ENCODE results near the gene PDLIM5. TPM values are rescaled to one million over a fixed set of nuclear protein-coding genes. Genes with fewer than 3 reads are reported as not detected.

Gene PDLIM5
- total RNA-seq, 2 experiments from 2014 or later: 14.8 to 18.3 TPM

- intact Hi-C loops (cut with micrococcal nuclease): no loop called here
- no peak for TF ChIP-seq CTCF (IDR thresholded peaks at IDR 0.05)
- CTCF ChIA-PET: no interaction called here
- no peaks in the 10 kb centered on the region for H3K9me3 Mint-ChIP-seq
- H3K4me3 Mint-ChIP-seq: no peak overlapping the region
- H3K36me3 Mint-ChIP-seq (ENCODE audit: low read depth): no peaks in the 10 kb centered on the region
- no peak for ATAC-seq
- H3K4me1 Mint-ChIP-seq (ENCODE audit: low read depth): peaks cover 9% of the 10 kb centered on the region
- POLR2A ChIA-PET: interaction anchor here (1.1 kb wide), 1 partner anchor 10 kb away, joined by 3 read pairs; no protein-coding TSS in a partner anchor
- H3K27me3 Mint-ChIP-seq: no peaks in the 10 kb centered on the region
- DNase-seq: no peak
- no peak overlapping the region for H3K27ac Mint-ChIP-seq
Observed at GRCh38 chr4:94463771-94464170, 12.0 kb downstream of the PDLIM5 start.

- ATAC-seq (no peak), DNase-seq (no peak)
- ChIA-PET POLR2A (interaction anchor here (1.5 kb wide), 1 partner anchor 13 kb away, joined by 4 read pairs; no protein-coding TSS in a partner anchor), CTCF (no interaction called here)
- H3K4me3 Mint-ChIP-seq: no peak overlapping the region
- H3K27ac Mint-ChIP-seq: no peak overlapping the region
- no peak for TF ChIP-seq CTCF (IDR thresholded peaks at IDR 0.05)
- H3K4me1 Mint-ChIP-seq (ENCODE audit: low read depth): peaks cover 4% of the 10 kb centered on the region
- peaks cover 5% of the 10 kb centered on the region for H3K9me3 Mint-ChIP-seq
- intact Hi-C loops (cut with micrococcal nuclease): no loop called here
- no peaks in the 10 kb centered on the region for H3K27me3 Mint-ChIP-seq
- H3K36me3 Mint-ChIP-seq (ENCODE audit: low read depth): peaks cover 5% of the 10 kb centered on the region
Observed at GRCh38 chr4:94466371-94466770, 14.6 kb downstream of the PDLIM5 start.

- CTCF ChIA-PET: no interaction called here
- intact Hi-C loops (cut with micrococcal nuclease): no loop called here
- POLR2A ChIA-PET: interaction anchor here (1.5 kb wide), 1 partner anchor 14 kb away, joined by 4 read pairs; no protein-coding TSS in a partner anchor
- TF ChIP-seq CTCF (IDR thresholded peaks at IDR 0.05): no peak
- H3K36me3 Mint-ChIP-seq (ENCODE audit: low read depth): peaks cover 5% of the 10 kb centered on the region
- H3K27me3 Mint-ChIP-seq: no peaks in the 10 kb centered on the region
- DNase-seq (no peak), ATAC-seq (no peak)
- H3K4me3 Mint-ChIP-seq: no peak overlapping the region
- H3K4me1 Mint-ChIP-seq (ENCODE audit: low read depth): peaks cover 4% of the 10 kb centered on the region
- H3K27ac Mint-ChIP-seq: no peak overlapping the region
- peaks cover 5% of the 10 kb centered on the region for H3K9me3 Mint-ChIP-seq
Observed at GRCh38 chr4:94466923-94467322, 15.2 kb downstream of the PDLIM5 start.

- H3K4me1 Mint-ChIP-seq (ENCODE audit: low read depth): peaks cover 4% of the 10 kb centered on the region
- no peaks in the 10 kb centered on the region for H3K27me3 Mint-ChIP-seq
- H3K27ac Mint-ChIP-seq: no peak overlapping the region
- H3K9me3 Mint-ChIP-seq: peaks cover 5% of the 10 kb centered on the region
- ChIA-PET CTCF (no interaction called here), POLR2A (no interaction called here)
- H3K4me3 Mint-ChIP-seq: no peak overlapping the region
- intact Hi-C loops (cut with micrococcal nuclease): no loop called here
- DNase-seq (no peak), ATAC-seq (no peak)
- H3K36me3 Mint-ChIP-seq (ENCODE audit: low read depth): peaks cover 5% of the 10 kb centered on the region
- TF ChIP-seq CTCF (IDR thresholded peaks at IDR 0.05): no peak
Observed at GRCh38 chr4:94468093-94468769, 16.5 kb downstream of the PDLIM5 start.

GRCh38 chr4:94469221-94469784 lies 17.6 kb downstream of the PDLIM5 start:
- Mint-ChIP-seq H3K9me3 (peaks cover 5% of the 10 kb centered on the region), H3K4me1 (ENCODE audit: low read depth) (peaks cover 2% of the 10 kb centered on the region), H3K36me3 (ENCODE audit: low read depth) (peaks cover 5% of the 10 kb centered on the region), H3K27me3 (no peaks in the 10 kb centered on the region), H3K27ac (no peak overlapping the region), H3K4me3 (no peak overlapping the region)
- intact Hi-C loops (cut with micrococcal nuclease): no loop called here
- no peak for TF ChIP-seq CTCF (IDR thresholded peaks at IDR 0.05)
- CTCF ChIA-PET: no interaction called here
- DNase-seq (no peak), ATAC-seq (no peak)
- POLR2A ChIA-PET: no interaction called here

Data from activated CD8-positive, alpha-beta T cell treated with anti-CD3 and anti-CD28 coated beads for 36 hours (primary cell).